Cardiac muscle cell (in vitro differentiated cells and primary cell): ENCODE measurements around the gene ZNF133. TPM values are rescaled to one million over a fixed set of nuclear protein-coding genes. Genes with fewer than 3 reads are reported as not detected.

Experiments used
- DNase-seq, 2 donors: peaks; one replicate each; pipeline versions ENCODE4 v3.0.0 to v3.0.0-alpha.2; 2010 to 2017; ENCODE audit warnings: low read depth in 1 of 2, low spot score in 1 of 2
- H3K27ac ChIP-seq: fragments of 200-600 bp; sonication (generic); 2 replicates; pipeline ENCODE4 v1.5.1; 2016
- H3K27me3 ChIP-seq: fragments of 200-600 bp; sonication (generic); 2 replicates; pipeline ENCODE4 v1.6.0; 2016; ENCODE audit warnings: control low read depth
- H3K36me3 ChIP-seq: fragments of 200-600 bp; sonication (generic); 2 replicates; pipeline ENCODE4 v1.5.1; 2016; ENCODE audit warnings: control low read depth
- H3K4me1 ChIP-seq: fragments of 200-600 bp; sonication (generic); 2 replicates; pipeline ENCODE4 v1.8.1; 2017; ENCODE audit warnings: low read depth, mild to moderate bottlenecking, mixed run types
- H3K4me3 ChIP-seq: fragments of 200-600 bp; sonication (generic); 2 replicates; pipeline ENCODE4 v1.5.1; 2016; ENCODE audit warnings: mild to moderate bottlenecking
- H3K9me3 ChIP-seq: fragments of 200-600 bp; sonication (generic); 2 replicates; pipeline ENCODE4 v1.5.1; 2017; ENCODE audit warnings: low read depth, mild to moderate bottlenecking, control low read depth
- polyA plus RNA-seq: library from polyadenylated mRNA; unstranded; fragments of >200 nt; fragmentation: Nextera tagmentation; extraction: Ambion mirVana; gene quantifications from 2 replicates; pipeline ENCODE4 v1.2.1, GENCODE V29; 2016
- total RNA-seq: library from RNA; depleted of rRNA; stranded (reverse); fragments of >200 nt; gene quantifications from 2 replicates; pipeline ENCODE4 v1.2.3, GENCODE V29; 2016
- TF ChIP-seq, protein P1 (sequence below): IDR thresholded peaks from 2 replicates; pipeline ENCODE4 v1.5.1; 2012; ENCODE audit warnings: low read depth, mild to moderate bottlenecking, low read length

Gene ZNF133
- total and polyA plus RNA-seq, 2 experiments from 2014 or later = 24.1 to 34.4 TPM

DNA sequence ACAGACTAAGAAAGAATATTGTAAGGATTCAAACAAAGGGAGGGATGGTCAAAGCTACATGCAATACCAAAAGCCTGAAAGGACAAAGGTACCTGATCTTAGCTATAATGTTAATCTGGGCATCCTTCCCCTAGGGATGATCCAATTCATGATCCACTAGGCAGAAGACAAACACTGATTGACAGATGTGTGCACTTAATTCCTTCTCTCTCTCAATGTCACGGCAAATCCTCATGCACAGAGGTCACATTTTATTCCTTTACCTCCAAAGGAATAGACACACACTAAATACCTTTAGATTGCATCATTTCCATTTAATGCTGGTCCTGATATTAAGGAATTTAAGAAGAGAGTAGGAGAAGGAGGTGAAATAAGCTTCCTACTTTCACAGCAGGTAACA lies 73.4 kb downstream of the ZNF133 start:
- H3K36me3 ChIP-seq = no peaks in the 10 kb centered on the region
- no peaks in the 10 kb centered on the region for H3K4me1 ChIP-seq
- TF ChIP-seq, protein P1, sequence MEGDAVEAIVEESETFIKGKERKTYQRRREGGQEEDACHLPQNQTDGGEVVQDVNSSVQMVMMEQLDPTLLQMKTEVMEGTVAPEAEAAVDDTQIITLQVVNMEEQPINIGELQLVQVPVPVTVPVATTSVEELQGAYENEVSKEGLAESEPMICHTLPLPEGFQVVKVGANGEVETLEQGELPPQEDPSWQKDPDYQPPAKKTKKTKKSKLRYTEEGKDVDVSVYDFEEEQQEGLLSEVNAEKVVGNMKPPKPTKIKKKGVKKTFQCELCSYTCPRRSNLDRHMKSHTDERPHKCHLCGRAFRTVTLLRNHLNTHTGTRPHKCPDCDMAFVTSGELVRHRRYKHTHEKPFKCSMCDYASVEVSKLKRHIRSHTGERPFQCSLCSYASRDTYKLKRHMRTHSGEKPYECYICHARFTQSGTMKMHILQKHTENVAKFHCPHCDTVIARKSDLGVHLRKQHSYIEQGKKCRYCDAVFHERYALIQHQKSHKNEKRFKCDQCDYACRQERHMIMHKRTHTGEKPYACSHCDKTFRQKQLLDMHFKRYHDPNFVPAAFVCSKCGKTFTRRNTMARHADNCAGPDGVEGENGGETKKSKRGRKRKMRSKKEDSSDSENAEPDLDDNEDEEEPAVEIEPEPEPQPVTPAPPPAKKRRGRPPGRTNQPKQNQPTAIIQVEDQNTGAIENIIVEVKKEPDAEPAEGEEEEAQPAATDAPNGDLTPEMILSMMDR = no peak
- H3K27me3 ChIP-seq = no peaks in the 10 kb centered on the region
- no peaks in the 10 kb centered on the region for H3K9me3 ChIP-seq
- no peak for DNase-seq
- H3K4me3 ChIP-seq = no peak overlapping the region
- no peak overlapping the region for H3K27ac ChIP-seq

GRCh38 chr20:18362916-18363315 lies 74.6 kb downstream of the ZNF133 start:
- no peaks in the 10 kb centered on the region for H3K36me3 ChIP-seq
- H3K27ac ChIP-seq = no peak overlapping the region
- TF ChIP-seq, protein P1 = no peak
- no peak for DNase-seq
- H3K4me3 ChIP-seq = no peak overlapping the region
- H3K4me1 ChIP-seq = no peaks in the 10 kb centered on the region
- no peaks in the 10 kb centered on the region for H3K27me3 ChIP-seq
- H3K9me3 ChIP-seq = no peaks in the 10 kb centered on the region

GRCh38 chr20:18363708-18364107 lies 75.4 kb downstream of the ZNF133 start:
- no peak for DNase-seq
- no peaks in the 10 kb centered on the region for H3K27me3 ChIP-seq
- H3K36me3 ChIP-seq = no peaks in the 10 kb centered on the region
- no peak overlapping the region for H3K27ac ChIP-seq
- TF ChIP-seq, protein P1 = no peak
- H3K4me3 ChIP-seq = no peak overlapping the region
- H3K4me1 ChIP-seq = no peaks in the 10 kb centered on the region
- H3K9me3 ChIP-seq = no peaks in the 10 kb centered on the region

DNA sequence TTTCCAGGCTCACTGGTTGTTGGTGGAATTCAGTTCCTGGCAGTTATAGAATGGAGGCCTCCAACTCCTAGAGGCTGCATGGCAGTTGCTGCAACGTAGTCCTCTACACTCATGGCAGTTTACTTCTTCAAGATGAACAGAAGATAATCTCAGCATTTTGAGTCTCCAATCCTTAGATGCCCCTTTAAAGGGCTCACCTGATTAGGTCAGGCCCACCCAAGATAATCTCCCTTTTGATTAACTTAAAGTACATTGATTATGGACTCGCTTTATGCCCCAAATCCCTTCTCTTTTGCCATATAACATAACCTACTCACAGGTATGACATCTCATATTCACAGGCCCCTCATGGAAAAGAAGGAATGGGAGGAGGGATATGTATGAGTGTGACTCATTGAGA lies 76.4 kb downstream of the ZNF133 start:
- Histone ChIP-seq H3K9me3 (no peaks in the 10 kb centered on the region), H3K4me3 (no peak overlapping the region), H3K36me3 (no peaks in the 10 kb centered on the region), H3K4me1 (no peaks in the 10 kb centered on the region), H3K27me3 (no peaks in the 10 kb centered on the region), H3K27ac (no peak overlapping the region)
- TF ChIP-seq, protein P1 = no peak
- DNase-seq = no peak

Other genes with a start within 250 kb of the ZNF133 start
- 0.24 and 0.25 TPM in 2 replicates for gene OVOL2, start 230.6 kb upstream of the ZNF133 start, total RNA-seq
- not detected in 2 replicates for gene OVOL2, start 230.6 kb upstream of the ZNF133 start, polyA plus RNA-seq
- gene KAT14, start 150.7 kb upstream of the ZNF133 start, total RNA-seq = 19.2 and 23.5 TPM in 2 replicates
- 19.8 and 24.7 TPM in 2 replicates for gene KAT14, start 150.7 kb upstream of the ZNF133 start, polyA plus RNA-seq
- 18.2 and 18.3 TPM in 2 replicates for gene PET117, start 150.7 kb upstream of the ZNF133 start, total RNA-seq
- gene PET117, start 150.7 kb upstream of the ZNF133 start, polyA plus RNA-seq = 25.7 and 27.9 TPM in 2 replicates
- gene DZANK1, start 178.5 kb downstream of the ZNF133 start, total RNA-seq = 2.1 and 2.5 TPM in 2 replicates
- gene DZANK1, start 178.5 kb downstream of the ZNF133 start, polyA plus RNA-seq = 2.4 and 2.7 TPM in 2 replicates
- gene POLR3F, start 178.9 kb downstream of the ZNF133 start, total RNA-seq = 9.7 and 12.6 TPM in 2 replicates
- 14.9 and 27.8 TPM in 2 replicates for gene POLR3F, start 178.9 kb downstream of the ZNF133 start, polyA plus RNA-seq
- 19.2 and 20.4 TPM in 2 replicates for gene RBBP9, start 208.7 kb downstream of the ZNF133 start, total RNA-seq
- 9.2 and 9.8 TPM in 2 replicates for gene RBBP9, start 208.7 kb downstream of the ZNF133 start, polyA plus RNA-seq
- 22.9 and 26.6 TPM in 2 replicates for gene SEC23B, start 219.4 kb downstream of the ZNF133 start, total RNA-seq
- gene SEC23B, start 219.4 kb downstream of the ZNF133 start, polyA plus RNA-seq = 28.9 and 33.7 TPM in 2 replicates